ENCODE measurements around the gene TMEM63C. TPM values are rescaled to one million over a fixed set of nuclear protein-coding genes. Genes with fewer than 3 reads are reported as not detected.

Gene TMEM63C
- polyA plus RNA-seq, 1 donor (not counting 4 experiments of a cell fraction or from before 2014, with no cell fraction given) = 0.66 TPM

DNA sequence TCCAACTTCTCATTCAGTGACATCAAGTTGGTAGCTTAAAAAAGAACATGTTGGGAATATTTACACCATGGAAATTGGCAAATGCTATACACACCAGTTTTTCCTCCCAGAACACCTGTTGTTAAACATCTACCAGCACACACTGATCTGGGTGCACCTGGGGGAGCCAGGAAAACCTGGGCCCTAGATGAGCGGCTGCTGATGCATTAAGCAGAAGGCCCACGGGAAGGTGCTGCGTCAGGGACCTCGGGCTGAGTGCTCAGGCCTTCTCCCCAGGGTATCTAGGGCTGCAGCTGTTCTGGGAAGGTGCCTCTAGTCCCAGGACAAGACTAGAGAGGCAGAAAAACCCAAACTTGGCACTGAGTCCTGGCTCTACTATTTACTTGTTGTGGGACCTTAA lies 92.2 kb downstream of the TMEM63C start:
- dilution Hi-C loops (cut with MboI; ENCODE audit: extremely low pct_ligation_motif_present, low sequenced_read_pairs) = no loop called here
- Histone ChIP-seq H3K27me3 (ENCODE audit: control insufficient read depth, extremely low read depth, insufficient read depth, low read length) (peaks cover 30% of the 10 kb centered on the region), H3K79me2 (ENCODE audit: control insufficient read depth, insufficient read depth, low read length) (no peaks in the 10 kb centered on the region), H3K9ac (ENCODE audit: control insufficient read depth, extremely low read depth, insufficient read depth, low read length) (no peak overlapping the region), H2AFZ (ENCODE audit: control insufficient read depth, low read length) (no peak overlapping the region), H3K4me2 (ENCODE audit: control insufficient read depth, extremely low read depth, insufficient read depth, low read depth, low read length) (no peak overlapping the region), H3K4me1 (ENCODE audit: control insufficient read depth, extremely low read depth, insufficient read depth, low read length) (peaks cover 8% of the 10 kb centered on the region), H3K27ac (ENCODE audit: control insufficient read depth, insufficient read depth, low read length) (no peak overlapping the region), H3K9me1 (ENCODE audit: control insufficient read depth, extremely low read depth, insufficient read depth, low read length) (no peaks in the 10 kb centered on the region), H4K20me1 (ENCODE audit: control insufficient read depth, extremely low read depth, insufficient read depth, low read length) (no peaks in the 10 kb centered on the region), H3K4me3 (ENCODE audit: control insufficient read depth in 2 of 3, extremely low read depth in 1 of 3, insufficient read depth in 2 of 3, low read depth in 1 of 3, low read length in 3 of 3) (no peak overlapping the region), H3K9me3 (ENCODE audit: control insufficient read depth, low read depth, low read length) (no peaks in the 10 kb centered on the region), H3K36me3 (ENCODE audit: control insufficient read depth in 2 of 2, extremely low read depth in 1 of 2, insufficient read depth in 2 of 2, low read length in 2 of 2) (peaks cover 0 to 4% of the 10 kb centered on the region in 2 experiments)
- FAIRE-seq (no peak), DNase-seq (ENCODE audit: low read depth, low spot score) (no peak)
- TF ChIP-seq, protein P1, sequence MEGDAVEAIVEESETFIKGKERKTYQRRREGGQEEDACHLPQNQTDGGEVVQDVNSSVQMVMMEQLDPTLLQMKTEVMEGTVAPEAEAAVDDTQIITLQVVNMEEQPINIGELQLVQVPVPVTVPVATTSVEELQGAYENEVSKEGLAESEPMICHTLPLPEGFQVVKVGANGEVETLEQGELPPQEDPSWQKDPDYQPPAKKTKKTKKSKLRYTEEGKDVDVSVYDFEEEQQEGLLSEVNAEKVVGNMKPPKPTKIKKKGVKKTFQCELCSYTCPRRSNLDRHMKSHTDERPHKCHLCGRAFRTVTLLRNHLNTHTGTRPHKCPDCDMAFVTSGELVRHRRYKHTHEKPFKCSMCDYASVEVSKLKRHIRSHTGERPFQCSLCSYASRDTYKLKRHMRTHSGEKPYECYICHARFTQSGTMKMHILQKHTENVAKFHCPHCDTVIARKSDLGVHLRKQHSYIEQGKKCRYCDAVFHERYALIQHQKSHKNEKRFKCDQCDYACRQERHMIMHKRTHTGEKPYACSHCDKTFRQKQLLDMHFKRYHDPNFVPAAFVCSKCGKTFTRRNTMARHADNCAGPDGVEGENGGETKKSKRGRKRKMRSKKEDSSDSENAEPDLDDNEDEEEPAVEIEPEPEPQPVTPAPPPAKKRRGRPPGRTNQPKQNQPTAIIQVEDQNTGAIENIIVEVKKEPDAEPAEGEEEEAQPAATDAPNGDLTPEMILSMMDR (optimal IDR thresholded peaks at IDR 0.05 in 1 of 3, IDR thresholded peaks at IDR 0.05 in 1 of 3, conservative IDR thresholded peaks at IDR 0.05 in 1 of 3; ENCODE audit: extremely low read depth in 1 of 3, insufficient read depth in 2 of 3, low read length in 3 of 3) = no peak
- no peak for TF ChIP-seq EZH2 (IDR thresholded peaks at IDR 0.05; ENCODE audit: low read length)

DNA sequence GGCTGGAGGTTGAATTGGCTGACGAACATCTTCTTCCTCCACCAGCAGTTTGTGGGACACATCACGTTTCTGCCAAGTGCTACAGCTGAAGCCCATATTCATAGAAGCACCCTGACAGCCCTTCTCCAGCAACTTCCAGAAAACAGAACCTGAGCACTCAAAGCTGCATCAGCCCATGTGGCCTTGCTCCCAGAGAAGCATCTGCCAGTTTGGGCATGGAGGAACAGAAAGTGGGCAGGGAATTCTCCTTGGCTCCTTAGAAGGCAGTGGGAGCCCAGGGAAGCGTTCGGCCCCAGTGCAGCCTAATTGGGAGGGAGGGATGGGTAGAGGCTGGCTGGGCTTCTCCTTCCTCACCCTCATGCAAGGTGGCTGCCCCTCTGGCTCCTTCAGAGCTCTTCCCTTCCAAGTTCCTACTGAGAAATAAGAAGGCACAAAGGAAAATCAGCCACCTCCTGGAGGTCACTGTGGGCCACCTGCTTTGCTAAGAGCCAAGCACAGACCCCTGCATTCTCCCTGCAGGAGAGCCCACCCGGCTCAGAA lies 93.5 kb downstream of the TMEM63C start:
- no peak overlapping the region for H3K27ac ChIP-seq (ENCODE audit: control insufficient read depth, insufficient read depth, low read length)
- no peak for FAIRE-seq

More for the DNA sequence above, 93.5 kb downstream of the TMEM63C start:
- H3K79me2 ChIP-seq (ENCODE audit: control insufficient read depth, insufficient read depth, low read length) = no peaks in the 10 kb centered on the region
- no peak for DNase-seq (ENCODE audit: low read depth, low spot score)
- no peaks in the 10 kb centered on the region for H3K9me1 ChIP-seq (ENCODE audit: control insufficient read depth, extremely low read depth, insufficient read depth, low read length)
- no peak overlapping the region for H3K4me2 ChIP-seq (ENCODE audit: control insufficient read depth, extremely low read depth, insufficient read depth, low read depth, low read length)
- TF ChIP-seq, protein P1 (optimal IDR thresholded peaks at IDR 0.05 in 1 of 3, IDR thresholded peaks at IDR 0.05 in 1 of 3, conservative IDR thresholded peaks at IDR 0.05 in 1 of 3; ENCODE audit: extremely low read depth in 1 of 3, insufficient read depth in 2 of 3, low read length in 3 of 3) = no peak
- TF ChIP-seq EZH2 (IDR thresholded peaks at IDR 0.05; ENCODE audit: low read length) = no peak
- H2AFZ ChIP-seq (ENCODE audit: control insufficient read depth, low read length) = no peak overlapping the region
- no peaks in the 10 kb centered on the region for H3K4me1 ChIP-seq (ENCODE audit: control insufficient read depth, extremely low read depth, insufficient read depth, low read length)
- H4K20me1 ChIP-seq (ENCODE audit: control insufficient read depth, extremely low read depth, insufficient read depth, low read length) = no peaks in the 10 kb centered on the region
- H3K9me3 ChIP-seq (ENCODE audit: control insufficient read depth, low read depth, low read length) = no peaks in the 10 kb centered on the region
- no peak overlapping the region for H3K9ac ChIP-seq (ENCODE audit: control insufficient read depth, extremely low read depth, insufficient read depth, low read length)
- H3K4me3 ChIP-seq (ENCODE audit: control insufficient read depth in 2 of 3, extremely low read depth in 1 of 3, insufficient read depth in 2 of 3, low read depth in 1 of 3, low read length in 3 of 3) = no peak overlapping the region
- dilution Hi-C loops (cut with MboI; ENCODE audit: extremely low pct_ligation_motif_present, low sequenced_read_pairs) = no loop called here
- H3K36me3 ChIP-seq (ENCODE audit: control insufficient read depth in 2 of 2, extremely low read depth in 1 of 2, insufficient read depth in 2 of 2, low read length in 2 of 2) = peaks cover 3 to 11% of the 10 kb centered on the region in 2 experiments
- peaks cover 17% of the 10 kb centered on the region for H3K27me3 ChIP-seq (ENCODE audit: control insufficient read depth, extremely low read depth, insufficient read depth, low read length)
